ENCODE results near the gene PTGR3.
A peak's percentile ranks its signal among the peaks of the same experiment; 100 is the strongest.

PTGR3 gene

GRCh38 chr18:75162978-75163377 is 46.0 kb downstream of the PTGR3 start:
- no peak overlapping the region for H3K4me3 ChIP-seq (ENCODE audit: low read length)
- DNase-seq (ENCODE audit: low read depth) = no peak
- TF ChIP-seq CTCF (conservative IDR thresholded peaks at IDR 0.05; ENCODE audit: low read length) = no peak

DNA sequence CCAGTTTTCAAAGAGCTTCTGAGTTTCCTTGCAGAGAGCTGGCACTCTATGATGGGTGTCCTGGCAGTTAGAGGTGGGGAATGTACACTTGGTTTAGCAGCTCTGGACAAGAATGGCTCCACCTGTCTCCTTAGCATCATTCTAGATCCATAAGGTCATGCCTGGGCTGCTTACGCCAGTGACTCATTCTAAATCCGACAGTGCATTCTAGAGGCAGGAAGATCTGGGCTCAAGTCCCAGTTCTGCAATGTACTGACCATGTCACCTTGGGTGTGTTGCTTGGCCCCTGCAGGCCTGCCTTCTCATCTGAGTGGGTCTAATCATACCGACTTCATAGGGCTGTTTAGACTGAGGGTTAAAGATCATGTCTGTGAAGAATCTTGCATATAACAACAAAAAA is 46.5 kb downstream of the PTGR3 start:
- TF ChIP-seq CTCF (conservative IDR thresholded peaks at IDR 0.05; ENCODE audit: low read length) = no peak
- DNase-seq (ENCODE audit: low read depth) = peak; percentile 25

GRCh38 chr18:75161256-75162028 is 47.5 kb downstream of the PTGR3 start:
- peak; percentile 35 for DNase-seq (ENCODE audit: low read depth)
- H3K4me3 ChIP-seq (ENCODE audit: low read length) = peak overlapping the region; percentile 53
- peak; percentile 23 for TF ChIP-seq CTCF (conservative IDR thresholded peaks at IDR 0.05; ENCODE audit: low read length)

More for the DNA sequence above, 46.5 kb downstream of the PTGR3 start:
- H3K4me3 ChIP-seq (ENCODE audit: low read length) = no peak overlapping the region

DNA sequence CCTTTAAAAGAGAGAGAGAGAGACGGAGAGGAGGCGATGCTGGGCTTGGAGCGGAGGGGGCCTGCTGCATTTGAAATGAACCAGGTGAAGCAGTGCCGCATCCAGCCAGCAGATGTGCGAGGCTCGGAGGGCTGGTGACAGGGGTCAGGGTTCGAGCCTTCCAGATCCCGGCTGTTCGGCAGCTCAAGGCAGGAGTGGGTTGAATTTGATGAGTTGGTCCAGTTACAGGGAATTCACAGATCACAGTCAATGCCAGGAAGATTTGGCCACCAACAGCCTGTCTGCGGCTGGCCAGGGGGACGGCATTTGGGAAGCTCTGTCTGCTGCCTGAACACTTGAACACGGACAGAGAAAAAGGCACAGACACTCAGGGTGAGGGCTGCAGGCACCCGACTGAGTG is 48.6 kb downstream of the PTGR3 start:
- no peak for TF ChIP-seq CTCF (conservative IDR thresholded peaks at IDR 0.05; ENCODE audit: low read length)
- peak overlapping the region; percentile 41 for H3K4me3 ChIP-seq (ENCODE audit: low read length)
- peak; percentile 5 for DNase-seq (ENCODE audit: low read depth)

- DNase-seq (ENCODE audit: low read depth) = no peak
- H3K4me3 ChIP-seq (ENCODE audit: low read length) = peak overlapping the region; percentile 41
- no peak for TF ChIP-seq CTCF (conservative IDR thresholded peaks at IDR 0.05; ENCODE audit: low read length)
These were observed 49.1 kb downstream of the PTGR3 start for GRCh38 chr18:75159646-75160356.

DNA sequence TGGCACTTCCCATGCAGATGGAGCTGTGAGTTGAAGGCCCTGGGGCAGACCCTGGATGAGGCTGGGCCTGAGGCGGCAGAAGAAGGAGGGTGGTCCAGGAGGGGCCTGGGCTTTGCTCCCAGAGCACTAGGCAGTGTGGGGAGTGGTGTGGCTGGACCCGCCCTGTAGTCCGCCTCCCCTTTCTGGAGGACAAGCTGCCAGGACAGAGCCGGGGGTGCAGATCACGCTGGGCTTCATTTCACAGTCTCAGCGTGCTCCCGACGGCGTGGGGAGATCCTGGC is 49.8 kb downstream of the PTGR3 start:
- no peak for DNase-seq (ENCODE audit: low read depth)
- no peak for TF ChIP-seq CTCF (conservative IDR thresholded peaks at IDR 0.05; ENCODE audit: low read length)
- H3K4me3 ChIP-seq (ENCODE audit: low read length) = no peak overlapping the region

All from AG10803 (cell line).